Prostate gland (tissue), 2 donors: Measurements from ENCODE around the gene TNRC6C. TPM values are rescaled to one million over a fixed set of nuclear protein-coding genes. Genes with fewer than 3 reads are reported as not detected.

Source experiments
- DNase-seq: peaks from one replicate; pipeline ENCODE4 v3.0.0-alpha.2; 2019; ENCODE audit warnings: low spot score
- H3K27ac ChIP-seq, 2 donors: fragments of 200-600 bp; sonication (generic); 2 replicates each; pipeline ENCODE4 v1.5.1; 2017 to 2019
- H3K27me3 ChIP-seq: fragments of 200-600 bp; sonication (generic); replicated peaks from 2 replicates; pipeline ENCODE4 v1.5.1; 2019; ENCODE audit not compliant: insufficient read depth
- H3K36me3 ChIP-seq, 2 donors: fragments of 200-600 bp; sonication (generic); 1 replicate in 1 of 2; 2 replicates in 1 of 2; pipeline versions ENCODE4 v1.5.1 to v1.8.1; 2017 to 2019
- H3K4me1 ChIP-seq: fragments of 200-600 bp; sonication (generic); replicated peaks from 2 replicates; pipeline ENCODE4 v1.5.1; 2019
- H3K4me3 ChIP-seq, 2 donors: fragments of 200-600 bp; sonication (generic); 2 replicates each; pipeline ENCODE4 v1.5.1; 2017 to 2019
- H3K9me3 ChIP-seq: fragments of 200-600 bp; sonication (generic); 2 replicates; pipeline ENCODE4 v1.5.1; 2017
- CTCF ChIP-seq, 4 experiments: fragments of 200-600 bp in 2 of 4; fragments of 450-650 bp in 2 of 4; sonication (generic) in 2 of 4; IDR thresholded peaks; 1 replicate in 3 of 4; 2 replicates in 1 of 4; pipeline ENCODE4 v1.5.1; 2016 to 2019; ENCODE audit warnings: antibody characterized with exemption in 4 of 4, mild to moderate bottlenecking in 2 of 4, moderate library complexity in 2 of 4
- POLR2A ChIP-seq: fragments of 450-650 bp; IDR thresholded peaks from one replicate; pipeline ENCODE4 v1.6.1; 2016; ENCODE audit warnings: antibody characterized with exemption, mild to moderate bottlenecking
- POLR2AphosphoS5 ChIP-seq: sonication (generic); formaldehyde crosslinking; IDR thresholded peaks from one replicate; pipeline ENCODE4 v1.6.1; 2017; ENCODE audit warnings: antibody characterized with exemption
- WGBS: methylation state at CpG from one replicate; pipeline ENCODE4 v1.1.5; 2018; 5-methylcytosine and 5-hydroxymethylcytosine counted together
- intact Hi-C: fragments of 100-400 bp; cut with DNase I; formaldehyde crosslinking; loops from one replicate; pipeline ENCODE4 v1.14.2; 2022
- total RNA-seq, 2 donors: library from RNA; depleted of rRNA; stranded (reverse); fragments of >200 nt; gene quantifications; one replicate each; pipeline ENCODE4 v1.1.0, GENCODE V29; 2016

The TNRC6C gene
- total RNA-seq, 2 donors from 2014 or later = 15.5 to 29.7 TPM

DNA sequence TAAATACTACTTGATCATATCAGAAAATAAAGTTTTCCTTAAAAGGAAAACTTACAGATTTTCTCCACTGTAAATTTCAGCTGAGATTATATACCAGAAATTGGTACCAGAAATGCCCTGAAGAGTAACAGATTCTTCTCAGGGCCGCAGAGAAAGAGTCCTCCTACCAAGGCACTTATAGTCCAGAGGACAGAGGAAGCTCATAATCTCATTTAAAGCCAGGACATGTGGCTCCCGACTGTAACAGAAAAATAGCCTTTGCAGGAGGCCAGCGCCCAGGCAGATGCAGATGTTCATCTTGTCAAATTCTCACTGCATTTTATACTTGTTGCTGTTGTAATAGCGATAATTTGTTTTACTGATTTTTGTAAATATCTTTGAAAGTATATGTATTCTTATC, 43.7 kb downstream of the TNRC6C start:
- Histone ChIP-seq H3K4me1 (no peaks in the 10 kb centered on the region), H3K27ac (no peak overlapping the region), H3K36me3 (no peaks in the 10 kb centered on the region), H3K9me3 (no peaks in the 10 kb centered on the region), H3K4me3 (no peak overlapping the region), H3K27me3 (no peaks in the 10 kb centered on the region)
- intact Hi-C loops = loop anchor here (5.0 kb wide), 1 partner anchor 40 kb away; no protein-coding TSS in a partner anchor
- WGBS = 91% methylated on average over 4 of the region's 4 CpGs
- no peak for DNase-seq
- TF ChIP-seq POLR2AphosphoS5 (no peak), CTCF (IDR thresholded peaks at IDR 0.05) (no peak)

GRCh38 chr17:78005452-78006171, 47.1 kb downstream of the TNRC6C start:
- Histone ChIP-seq H3K4me1 (no peaks in the 10 kb centered on the region), H3K4me3 (no peak overlapping the region), H3K9me3 (no peaks in the 10 kb centered on the region), H3K27me3 (no peaks in the 10 kb centered on the region), H3K27ac (no peak overlapping the region), H3K36me3 (no peaks in the 10 kb centered on the region)
- intact Hi-C loops = no loop called here
- TF ChIP-seq CTCF (IDR thresholded peaks at IDR 0.05) (no peak), POLR2AphosphoS5 (no peak), POLR2A (no peak)
- WGBS = 82% methylated on average over 3 of the region's 3 CpGs
- no peak for DNase-seq

DNA sequence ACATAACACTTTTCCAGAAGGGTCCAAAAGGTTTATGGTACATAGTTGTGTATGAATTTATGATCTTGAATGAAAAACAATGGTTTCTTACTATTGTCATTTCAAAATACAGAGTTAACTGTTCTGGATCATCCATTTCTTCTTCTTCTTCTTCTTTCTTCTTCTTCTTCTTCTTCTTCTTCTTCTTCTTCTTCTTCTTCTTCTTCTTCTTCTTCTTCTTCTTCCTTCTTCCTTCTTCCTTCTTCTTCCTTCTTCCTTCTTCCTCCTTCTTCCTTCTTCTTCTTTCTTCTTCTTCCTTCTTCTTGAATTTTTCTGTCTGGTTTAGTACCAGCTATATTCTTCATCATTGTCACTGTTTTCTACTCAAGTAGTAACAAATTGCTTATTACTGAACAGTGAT, 47.8 kb downstream of the TNRC6C start:
- no peak for DNase-seq
- Histone ChIP-seq H3K27ac (no peak overlapping the region), H3K9me3 (no peaks in the 10 kb centered on the region), H3K27me3 (no peaks in the 10 kb centered on the region), H3K4me1 (no peaks in the 10 kb centered on the region), H3K36me3 (no peaks in the 10 kb centered on the region), H3K4me3 (no peak overlapping the region)
- intact Hi-C loops = no loop called here
- no peak for TF ChIP-seq POLR2AphosphoS5
- no peak for TF ChIP-seq CTCF (IDR thresholded peaks at IDR 0.05)
- no peak for TF ChIP-seq POLR2A

GRCh38 chr17:78007647-78008046, 49.1 kb downstream of the TNRC6C start:
- no peak overlapping the region for H3K4me3 ChIP-seq
- H3K9me3 ChIP-seq = no peaks in the 10 kb centered on the region
- no peaks in the 10 kb centered on the region for H3K36me3 ChIP-seq
- intact Hi-C loops = no loop called here
- 96% methylated on average over 2 of the region's 2 CpGs for WGBS
- no peaks in the 10 kb centered on the region for H3K4me1 ChIP-seq
- no peak for DNase-seq
- TF ChIP-seq POLR2A = no peak
- TF ChIP-seq POLR2AphosphoS5 = no peak
- TF ChIP-seq CTCF (IDR thresholded peaks at IDR 0.05) = no peak
- H3K27ac ChIP-seq = no peak overlapping the region
- no peaks in the 10 kb centered on the region for H3K27me3 ChIP-seq

- WGBS = 78% methylated on average over 7 of the region's 7 CpGs
- DNase-seq = no peak
- no peaks in the 10 kb centered on the region for H3K4me1 ChIP-seq
- no peaks in the 10 kb centered on the region for H3K27me3 ChIP-seq
- intact Hi-C loops = no loop called here
- no peak overlapping the region for H3K27ac ChIP-seq
- no peaks in the 10 kb centered on the region for H3K9me3 ChIP-seq
- TF ChIP-seq CTCF (IDR thresholded peaks at IDR 0.05) (no peak), POLR2AphosphoS5 (no peak), POLR2A (no peak)
- no peaks in the 10 kb centered on the region for H3K36me3 ChIP-seq
- H3K4me3 ChIP-seq = no peak overlapping the region
Measured at GRCh38 chr17:78010759-78011158, 52.3 kb downstream of the TNRC6C start.
